ENCODE measurements around the gene GRAMD1C. TPM values are rescaled to one million over a fixed set of nuclear protein-coding genes. Genes with fewer than 3 reads are reported as not detected.

GRAMD1C gene
- polyA plus RNA-seq, 1 donor: 34.7 TPM

DNA sequence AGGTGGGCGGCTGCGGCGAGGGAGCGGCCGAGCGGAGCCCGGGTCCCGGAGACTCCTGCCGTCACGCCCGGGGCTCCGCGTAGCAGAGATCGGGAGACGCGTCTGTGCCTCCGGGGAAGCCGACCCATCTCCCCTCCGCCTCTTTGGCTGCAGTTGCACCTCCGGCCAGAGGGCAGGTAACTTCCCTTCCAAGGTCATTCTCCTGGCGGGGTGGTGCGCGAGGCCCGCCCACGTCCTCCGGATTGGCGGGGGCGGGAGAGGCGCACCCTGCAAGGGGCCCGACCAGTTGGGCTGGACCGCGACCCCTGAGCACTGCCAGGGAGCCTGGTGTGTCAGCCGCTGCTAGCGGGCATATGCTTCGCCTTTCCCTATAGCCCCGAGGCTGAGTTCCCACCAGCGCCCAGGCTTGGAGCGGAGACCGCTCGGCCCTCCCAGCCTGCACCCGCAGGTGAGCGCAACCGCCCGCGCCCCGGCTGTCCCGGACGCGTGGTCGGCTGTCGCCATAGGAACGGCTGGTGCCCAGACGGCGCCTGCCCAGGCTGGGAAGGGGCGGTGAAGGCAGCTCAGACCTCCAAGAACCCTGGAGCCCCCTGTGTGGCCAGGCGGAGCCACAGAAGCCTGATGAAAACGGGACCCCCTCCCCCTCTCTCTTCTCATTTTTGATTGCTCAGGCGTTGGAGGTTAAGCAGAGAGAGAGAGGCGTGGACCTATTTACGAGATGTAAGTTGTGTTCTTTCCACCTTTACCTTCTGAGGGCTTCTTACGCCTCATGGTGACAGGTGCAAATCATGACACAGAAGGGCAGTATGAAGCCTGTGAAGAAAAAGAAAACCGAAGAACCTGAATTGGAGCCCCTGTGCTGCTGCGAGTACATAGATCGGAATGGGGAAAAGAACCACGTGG is 109.7 kb downstream of the GRAMD1C start:
- DNase-seq: peak; percentile 41

DNA sequence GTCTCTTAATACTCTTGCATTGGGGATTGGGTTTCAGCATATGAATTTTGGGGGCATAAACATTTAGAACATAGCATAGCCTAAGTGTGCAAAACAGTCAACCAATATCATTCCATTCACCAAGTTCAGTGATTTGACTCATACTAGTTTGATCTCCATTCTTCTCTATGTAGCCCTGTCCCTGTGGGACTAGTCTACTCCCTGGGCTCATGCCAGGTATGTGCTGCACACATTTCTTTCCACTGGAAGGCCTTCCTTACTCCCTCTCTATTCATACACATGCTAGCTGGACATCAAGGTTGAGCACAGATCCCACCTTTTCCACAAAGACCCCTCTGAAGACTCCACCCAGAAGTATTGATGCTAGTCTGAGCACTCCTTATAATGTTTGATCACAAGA is 114.3 kb downstream of the GRAMD1C start:
- DNase-seq: no peak

DNA sequence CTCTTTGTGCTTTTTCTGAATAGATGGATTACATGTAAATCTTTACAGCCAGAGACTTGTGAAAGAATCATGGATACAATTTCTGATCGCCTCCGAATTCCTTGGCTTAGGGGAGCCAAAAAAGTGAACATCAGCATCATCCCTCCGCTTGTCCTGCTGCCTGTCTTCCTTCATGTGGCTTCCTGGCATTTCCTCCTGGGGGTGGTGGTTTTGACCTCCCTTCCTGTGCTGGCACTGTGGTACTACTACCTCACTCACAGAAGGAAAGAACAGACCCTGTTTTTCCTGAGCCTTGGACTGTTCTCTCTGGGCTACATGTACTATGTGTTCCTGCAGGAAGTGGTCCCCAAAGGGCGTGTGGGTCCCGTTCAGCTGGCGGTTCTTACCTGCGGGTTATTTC is 115.1 kb downstream of the GRAMD1C start:
- DNase-seq: no peak

DNA sequence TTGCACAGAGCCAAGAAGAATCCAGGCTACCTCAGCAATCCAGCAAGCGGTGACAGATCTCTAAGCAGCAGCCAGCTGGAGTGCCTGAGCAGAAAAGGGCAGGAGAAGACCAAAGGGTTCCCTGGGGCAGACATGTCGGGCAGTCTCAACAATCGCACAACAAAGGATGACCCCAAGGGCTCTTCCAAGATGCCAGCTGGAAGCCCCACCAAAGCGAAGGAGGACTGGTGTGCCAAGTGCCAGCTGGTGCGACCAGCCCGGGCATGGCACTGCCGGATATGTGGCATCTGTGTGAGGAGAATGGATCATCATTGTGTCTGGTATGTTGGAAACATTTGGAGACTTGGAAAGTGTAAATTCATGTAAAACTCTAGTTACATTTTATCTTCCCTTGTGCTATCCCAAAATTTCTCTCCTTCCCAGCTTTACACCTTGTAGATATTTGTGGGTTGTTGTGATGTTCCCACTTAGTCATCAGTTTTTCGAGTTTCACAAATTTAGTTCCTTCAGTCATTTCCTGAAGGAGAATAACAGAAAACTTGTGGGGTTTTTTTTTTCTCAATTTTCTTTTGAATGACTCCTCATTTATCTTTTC is 115.6 kb downstream of the GRAMD1C start:
- DNase-seq: no peak

DNA sequence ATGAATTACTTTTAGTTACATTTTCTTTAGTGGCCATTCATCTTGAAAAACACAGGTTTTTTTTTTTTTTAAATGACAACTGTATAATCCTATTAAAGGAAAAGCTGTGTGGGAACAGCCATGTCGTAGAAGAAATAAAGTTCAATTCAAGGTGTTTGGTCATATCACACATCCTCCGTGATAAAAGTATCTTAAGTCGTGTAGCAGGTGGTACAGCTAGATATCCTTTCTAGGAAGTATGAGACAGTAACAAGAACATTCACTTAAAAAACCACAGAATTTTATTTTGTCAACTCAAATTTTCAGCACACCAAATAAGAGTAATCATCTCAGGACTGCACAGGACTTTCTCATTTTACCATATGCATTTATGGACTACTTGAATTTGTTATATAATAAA is 125.3 kb downstream of the GRAMD1C start:
- no peak for DNase-seq

DNA sequence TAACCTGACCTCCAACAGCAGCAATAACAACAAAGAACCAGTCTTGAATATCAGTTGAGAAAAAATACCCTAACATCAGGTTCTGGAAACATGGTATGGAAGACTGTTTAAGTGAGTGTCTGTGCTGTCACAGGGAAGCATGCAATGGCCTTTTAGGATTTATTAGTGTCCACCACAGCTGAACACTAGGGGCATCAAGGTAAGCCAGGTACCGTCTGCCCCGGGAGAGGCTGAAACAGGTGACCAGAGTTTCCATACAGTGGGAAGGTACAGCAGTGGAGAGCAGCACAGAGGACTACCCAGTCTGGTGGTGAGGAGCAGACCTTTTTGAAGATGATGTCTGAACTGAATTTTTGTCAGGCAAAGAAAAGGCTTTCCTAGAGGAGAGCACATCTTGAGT is 127.6 kb downstream of the GRAMD1C start:
- no peak for DNase-seq

DNA sequence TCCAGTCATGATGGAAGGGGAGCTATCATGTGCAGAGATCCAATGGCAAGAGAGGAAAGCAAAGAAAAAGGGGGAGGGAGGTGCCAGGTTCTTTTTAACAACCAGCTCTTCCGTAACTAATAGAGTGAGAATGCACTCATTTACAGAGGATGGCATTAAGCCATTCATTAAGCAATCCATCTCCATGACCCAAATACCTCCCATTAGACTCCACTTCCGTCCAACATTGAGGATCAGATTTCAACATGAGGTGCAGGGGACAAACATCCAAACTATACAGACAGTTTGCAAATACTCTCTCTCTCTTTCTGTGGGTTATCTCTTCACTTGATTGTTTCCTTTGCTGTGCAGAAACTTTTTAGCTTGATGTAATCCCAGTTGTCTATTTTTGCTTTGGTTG is 130.4 kb downstream of the GRAMD1C start:
- DNase-seq: no peak

DNA sequence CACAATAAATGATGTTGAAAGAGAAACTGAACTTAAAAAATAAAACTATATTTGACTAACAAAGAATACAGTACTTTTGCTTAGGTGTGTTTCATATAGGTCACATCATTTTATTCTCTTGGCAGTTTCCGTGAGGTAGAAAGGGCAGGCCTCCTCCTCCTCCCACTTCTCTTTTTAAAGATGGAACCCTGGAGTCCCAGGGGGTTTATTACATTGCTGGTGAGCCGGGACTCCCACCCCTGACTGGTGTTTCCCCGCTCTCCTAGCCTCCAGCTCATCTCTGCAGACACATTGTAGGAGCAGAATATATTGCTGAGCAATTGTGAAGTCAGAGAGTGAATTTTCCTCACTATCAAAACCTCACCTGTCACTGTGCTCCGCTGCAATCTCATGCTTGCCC is 139.2 kb downstream of the GRAMD1C start:
- DNase-seq: no peak

DNA sequence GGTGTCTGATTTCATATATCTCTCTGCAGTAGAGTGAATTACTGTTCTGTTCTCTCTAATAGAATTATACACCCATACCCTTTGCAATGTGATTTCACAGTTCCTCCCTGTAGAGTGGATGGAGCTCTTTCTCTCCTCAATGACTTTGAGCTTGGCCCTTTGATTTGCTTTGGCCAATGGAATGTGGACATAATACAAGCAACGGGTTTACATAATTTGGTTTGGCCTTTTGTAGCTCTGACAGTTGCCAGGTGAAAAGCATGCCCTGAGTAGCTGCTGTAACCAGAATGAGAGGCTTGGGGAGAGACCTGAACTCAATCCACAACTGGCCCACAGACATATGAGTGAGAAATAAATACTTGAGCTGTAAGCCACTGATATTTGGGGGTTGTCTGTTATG is 141.3 kb downstream of the GRAMD1C start:
- DNase-seq: no peak

DNA sequence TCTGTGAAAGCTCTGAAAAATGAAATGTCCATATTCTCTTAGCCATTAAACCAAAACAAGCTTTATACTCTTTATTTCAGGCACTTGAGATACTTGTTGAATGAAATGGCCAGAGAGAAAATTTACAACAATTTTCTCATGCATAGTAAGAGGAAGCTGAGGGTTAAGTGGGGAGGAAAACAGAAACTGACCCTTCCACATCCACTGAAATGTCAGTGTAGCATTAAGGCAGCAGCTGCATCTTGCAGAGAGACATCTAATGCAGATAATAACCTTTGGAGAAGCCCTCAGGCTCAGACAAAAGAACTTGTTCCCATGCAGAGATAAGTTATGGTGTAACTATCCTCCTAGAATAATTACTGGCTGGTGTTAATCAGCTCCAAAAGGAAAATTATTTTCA is 143.2 kb downstream of the GRAMD1C start:
- DNase-seq: peak; percentile 1

DNA sequence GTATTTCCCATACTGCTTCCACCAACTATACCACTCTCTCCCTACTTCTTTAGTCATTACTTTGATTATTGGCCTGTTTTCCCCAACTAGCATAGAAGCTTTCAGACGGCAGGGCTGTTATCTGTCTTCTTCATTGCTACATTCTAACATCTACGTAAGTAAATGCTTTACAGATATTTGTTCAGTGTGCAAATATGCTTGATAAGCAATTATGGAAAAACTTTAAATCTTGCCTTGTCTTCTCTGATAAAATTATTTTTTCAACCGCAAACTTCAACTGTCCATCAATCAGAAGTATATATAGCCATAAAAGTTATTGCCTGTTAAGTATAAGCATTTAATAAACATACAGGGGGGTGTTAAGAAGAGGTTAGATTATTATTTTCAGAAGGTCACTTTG is 145.0 kb downstream of the GRAMD1C start:
- DNase-seq: no peak

DNA sequence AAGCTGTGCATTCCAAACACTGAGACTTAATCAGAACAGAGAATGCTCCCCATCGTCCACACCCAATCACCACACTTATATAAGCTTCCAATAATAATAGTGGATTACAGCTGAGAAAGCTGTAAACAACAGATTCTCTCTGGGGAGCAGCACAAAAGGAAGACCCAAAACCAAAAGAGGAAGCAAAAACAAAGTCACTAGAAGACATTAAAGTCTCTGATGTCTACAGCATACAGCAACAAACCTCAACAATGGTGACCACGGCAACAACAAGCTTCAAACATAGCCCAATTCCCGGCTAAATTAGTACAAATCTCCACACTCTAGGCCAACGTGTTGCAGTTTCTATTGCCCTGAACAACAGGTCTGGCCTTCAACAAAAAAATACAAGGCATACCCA is 147.0 kb downstream of the GRAMD1C start:
- no peak for DNase-seq

Other genes starting within 250 kb of the GRAMD1C start
- gene USF3, start 142.1 kb upstream of the GRAMD1C start, polyA plus RNA-seq (ENCODE audit: insufficient read length): 26.5 TPM
- 161 TPM for gene NAA50, start 92.5 kb upstream of the GRAMD1C start, polyA plus RNA-seq (ENCODE audit: insufficient read length)
- 98.8 TPM for gene ATP6V1A, start 91.8 kb upstream of the GRAMD1C start, polyA plus RNA-seq (ENCODE audit: insufficient read length)
- gene ZDHHC23, start 109.2 kb downstream of the GRAMD1C start, polyA plus RNA-seq (ENCODE audit: insufficient read length): 20.9 TPM
- 31.1 TPM for gene CCDC191, start 217.7 kb downstream of the GRAMD1C start, polyA plus RNA-seq (ENCODE audit: insufficient read length)
- gene QTRT2, start 217.9 kb downstream of the GRAMD1C start, polyA plus RNA-seq (ENCODE audit: insufficient read length): 40.3 TPM